HEK293T (cell line): ENCODE data around the gene AKAP8L.

Source experiments
- BHLHE40 ChIP-seq: fragments of 450-650 bp; IDR thresholded peaks from 2 replicates; pipeline ENCODE4 v1.6.1; 2016; ENCODE audit warnings: mild to moderate bottlenecking, moderate library complexity, borderline replicate concordance
- FOXM1 ChIP-seq: fragments of 450-650 bp; IDR thresholded peaks from 2 replicates; pipeline ENCODE4 v1.6.1; 2017; ENCODE audit warnings: mild to moderate bottlenecking, borderline replicate concordance
- LEF1 ChIP-seq: fragments of 450-650 bp; IDR thresholded peaks from 2 replicates; pipeline ENCODE4 v1.6.1; 2017; ENCODE audit warnings: mild to moderate bottlenecking, borderline replicate concordance
- NFRKB ChIP-seq: fragments of 450-650 bp; IDR thresholded peaks from 2 replicates; pipeline ENCODE4 v1.6.1; 2016; ENCODE audit warnings: mild to moderate bottlenecking, moderate library complexity

GRCh38 chr19:15372891-15373301 is 45.9 kb downstream of the AKAP8L start:
- TF ChIP-seq FOXM1: no peak
- no peak for TF ChIP-seq BHLHE40
- no peak for TF ChIP-seq LEF1
- no peak for TF ChIP-seq NFRKB
